Activated CD4-positive, alpha-beta T cell treated with anti-CD3 and anti-CD28 coated beads, Interleukin-2, amount 50 U/mL, for 48 hours (primary cell): ENCODE measurements around the gene PHKA2.
"Not testable (repeated sequence)": the region's sequence is repeated elsewhere in the genome, so short reads cannot be mapped to it uniquely, and the experiment has no call there.

ENCODE experiments used
- DNase-seq, 2 experiments: peaks; one replicate each; pipeline ENCODE4 v3.0.0-alpha.2; 2020

The PHKA2 gene

GRCh38 chrX:18983666-18984380 lies at the start of gene PHKA2:
TSS of gene PHKA2 (minus strand) at chrX:18984114. CDS start at chrX:18983932, 182 bp downstream.
- peak; percentile 42 to 58 for DNase-seq

GRCh38 chrX:19030805-19031204 lies 46.9 kb upstream of the PHKA2 start:
- no peak for DNase-seq

DNA sequence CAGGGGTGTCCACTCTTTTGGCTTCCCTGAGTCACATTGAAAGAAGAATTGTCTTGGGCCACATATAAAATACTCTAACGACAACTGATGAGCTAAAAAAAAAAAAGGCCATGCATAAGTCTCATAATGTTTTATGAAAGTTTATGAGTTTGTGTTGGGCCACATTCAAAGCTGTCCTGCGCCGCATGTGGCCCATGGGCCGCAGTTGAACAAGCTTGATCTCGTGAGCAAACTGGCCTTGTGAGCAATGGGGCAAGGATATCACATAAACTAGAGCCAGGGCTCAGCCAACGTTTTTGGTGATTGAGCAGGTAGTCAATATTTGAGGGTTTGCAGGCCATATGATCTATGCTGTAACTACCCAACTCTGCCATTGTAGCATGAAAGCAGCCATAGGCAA lies 44.6 kb upstream of the PHKA2 start:
- no peak for DNase-seq

GRCh38 chrX:19024366-19024765 lies 40.5 kb upstream of the PHKA2 start:
- no peak for DNase-seq

GRCh38 chrX:19019996-19020395 lies 36.1 kb upstream of the PHKA2 start:
- no peak for DNase-seq

GRCh38 chrX:19017271-19017670 lies 33.4 kb upstream of the PHKA2 start:
- no peak for DNase-seq

GRCh38 chrX:19016614-19017013 lies 32.7 kb upstream of the PHKA2 start:
- DNase-seq, result not testable (repeated sequence)

GRCh38 chrX:19007868-19008267 lies 24.0 kb upstream of the PHKA2 start:
- no peak for DNase-seq

DNA sequence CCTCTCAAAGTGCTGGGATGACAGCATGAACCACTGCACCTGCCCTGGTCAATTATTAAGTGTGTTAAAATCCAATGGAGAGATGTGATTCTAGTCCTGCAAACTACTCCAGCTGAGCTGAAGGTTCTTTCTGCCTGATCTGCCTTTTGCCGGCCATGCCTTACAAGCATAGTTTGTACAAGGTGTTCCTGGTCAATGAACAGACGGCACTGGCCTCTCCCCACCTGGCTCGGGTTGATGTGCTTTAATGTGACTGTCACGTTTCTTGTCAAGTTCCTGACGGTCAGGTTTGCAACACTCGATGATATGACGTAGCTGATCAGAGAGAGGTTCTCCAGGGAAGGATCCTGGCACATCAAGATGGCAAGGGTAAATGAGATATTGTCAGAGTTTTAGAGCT lies 23.1 kb upstream of the PHKA2 start:
- DNase-seq, result no peak

- DNase-seq, result no peak
Measured at GRCh38 chrX:19005909-19006308, 22.0 kb upstream of the PHKA2 start.

DNA sequence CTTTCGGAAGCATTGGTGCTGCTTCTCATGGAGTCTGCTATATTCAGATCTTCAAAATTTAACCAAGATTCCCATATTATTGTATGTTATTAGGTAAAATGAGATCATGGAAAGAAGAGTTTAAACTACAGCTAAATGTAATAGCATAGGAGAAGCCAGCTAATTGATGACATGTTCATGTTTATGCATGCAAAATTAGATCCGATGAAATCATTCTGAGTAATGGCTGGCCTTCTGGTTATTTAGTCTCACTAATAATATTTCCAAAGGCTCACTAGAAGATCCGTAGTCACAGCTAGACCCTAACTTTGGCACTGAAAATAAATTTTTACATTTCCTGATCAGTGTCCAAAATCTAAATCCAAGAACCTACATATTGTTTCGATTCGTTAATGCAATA lies 19.8 kb upstream of the PHKA2 start:
- no peak for DNase-seq

DNA sequence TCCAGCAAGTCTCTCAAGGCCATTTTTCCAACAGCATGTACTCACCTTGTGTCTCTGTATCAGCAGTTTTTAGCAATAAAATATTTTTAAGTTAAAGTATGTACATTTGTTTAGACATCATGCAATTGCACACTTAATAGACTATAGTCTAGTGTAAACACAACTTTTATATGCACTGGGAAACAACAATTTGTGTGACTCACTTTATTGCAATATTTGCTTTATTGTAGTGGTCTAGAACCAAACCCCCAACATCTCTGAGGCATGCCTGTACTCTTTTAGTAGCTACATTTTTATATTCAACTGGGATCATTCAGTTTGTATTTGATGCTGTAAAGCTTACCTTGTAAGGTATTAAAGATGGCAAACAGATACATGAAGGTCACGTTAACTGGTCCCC lies 14.7 kb upstream of the PHKA2 start:
- no peak for DNase-seq

GRCh38 chrX:18997916-18998315 lies 14.0 kb upstream of the PHKA2 start:
- no peak for DNase-seq

GRCh38 chrX:18996536-18996935 lies 12.6 kb upstream of the PHKA2 start:
- no peak for DNase-seq

- DNase-seq, result no peak
Measured at GRCh38 chrX:18995221-18995620, 11.3 kb upstream of the PHKA2 start.

GRCh38 chrX:18994713-18995112 lies 10.8 kb upstream of the PHKA2 start:
- no peak for DNase-seq

DNA sequence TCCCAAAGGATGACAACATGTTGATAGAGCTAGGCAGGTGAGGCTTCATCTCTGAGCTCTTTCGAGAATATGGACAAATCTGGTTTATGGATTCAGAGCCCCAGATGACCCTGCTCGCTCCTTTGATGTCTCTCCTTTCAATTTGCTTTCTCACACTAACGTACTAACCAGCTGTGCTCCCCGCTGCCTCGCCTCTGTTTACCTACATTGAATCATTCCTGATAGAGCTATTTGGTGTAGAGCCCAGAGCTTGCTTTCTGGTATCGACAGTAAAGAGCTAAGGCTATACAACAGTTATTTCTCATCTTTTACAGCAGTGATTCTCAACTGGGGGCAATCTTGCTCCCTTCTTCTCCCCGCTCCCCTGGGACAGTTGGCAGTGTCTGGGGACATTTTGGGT lies 8.9 kb upstream of the PHKA2 start:
- no peak for DNase-seq

- DNase-seq, result no peak
Measured at GRCh38 chrX:18985186-18985435, 1.2 kb upstream of the PHKA2 start.

- peak; percentile 82 to 84 for DNase-seq
Measured at GRCh38 chrX:18984381-18985185, 669 bp upstream of the PHKA2 start.

GRCh38 chrX:18981124-18981807 lies 2.6 kb downstream of the PHKA2 start:
- DNase-seq, result no peak

GRCh38 chrX:18980262-18980661 lies 3.7 kb downstream of the PHKA2 start:
- not testable (repeated sequence) for DNase-seq

- no peak for DNase-seq
Measured at GRCh38 chrX:18974993-18975392, 8.9 kb downstream of the PHKA2 start.

DNA sequence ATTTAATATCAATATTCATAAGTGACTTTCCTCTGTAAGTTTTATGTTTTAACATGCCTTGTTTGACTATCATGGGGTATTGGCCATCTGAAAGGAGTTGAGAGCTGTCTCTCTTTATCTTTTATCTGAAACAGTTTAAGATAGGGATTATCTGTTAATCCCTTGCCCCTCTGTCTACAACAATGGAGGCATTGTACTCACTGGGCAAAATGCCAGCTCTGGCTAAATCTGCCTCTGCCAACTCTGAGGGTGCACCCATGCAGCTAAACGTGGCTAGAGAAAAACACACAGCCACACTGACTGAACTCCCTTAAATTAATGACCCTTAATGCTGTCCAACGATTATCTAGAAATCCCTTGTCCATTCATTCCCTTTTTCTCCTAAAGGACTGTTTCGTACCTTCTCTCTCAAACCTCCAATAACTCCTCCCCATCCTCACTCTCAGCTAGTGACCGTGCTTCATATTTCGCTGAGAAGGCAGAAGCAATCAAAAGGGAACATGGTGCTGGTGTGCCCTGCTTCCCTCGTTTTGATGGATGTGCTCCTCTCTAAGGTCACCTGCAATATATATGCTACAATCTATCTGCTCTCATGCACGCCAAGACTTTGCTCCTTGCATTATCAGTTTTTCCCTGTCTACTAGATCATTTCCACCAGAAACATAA lies 10.3 kb downstream of the PHKA2 start:
- no peak for DNase-seq

DNA sequence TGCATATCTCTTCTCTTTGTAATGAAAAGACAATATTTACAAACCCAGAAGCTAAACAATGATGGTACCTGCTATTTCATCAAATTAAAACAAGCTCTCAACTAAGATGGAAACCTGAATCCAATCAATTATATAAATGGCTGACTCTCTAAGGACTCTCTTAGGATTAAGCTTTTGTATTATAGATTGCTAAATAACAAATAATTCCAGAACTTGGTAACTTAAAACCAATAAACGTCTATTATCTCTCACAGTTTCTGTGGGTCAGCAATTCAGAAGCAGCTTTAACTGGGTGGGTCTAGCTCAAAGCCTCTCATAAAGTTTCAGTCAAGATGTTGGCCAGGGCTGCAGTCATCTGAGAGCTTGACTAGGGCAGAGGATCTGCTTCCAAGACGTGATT lies 12.4 kb downstream of the PHKA2 start:
- DNase-seq, result no peak
